MCF 10A (cell line): ENCODE data around the gene ZFYVE28. TPM values are rescaled to one million over a fixed set of nuclear protein-coding genes. Genes with fewer than 3 reads are reported as not detected.

Experiments used
- BruUV-seq: library from RNA; stranded (reverse); fragments of 400-500 nt; replicated peaks from 2 replicates; lab custom pipeline; 2021; lab: Mats Ljungman, UMichigan
- CTCF ChIA-PET: fragments of 300-600 bp; sonication (Branson Sonifier 250); formaldehyde crosslinking; extraction: SDS; loops from one replicate; lab custom pipeline; 2021; ENCODE audit warnings: antibody characterized with exemption, inconsistent platforms; lab: Yijun Ruan, JAX
- POLR2A ChIA-PET: fragments of 300-600, 350-650 bp; sonication (Branson Sonifier 250); formaldehyde crosslinking; extraction: SDS; loops from one replicate; lab custom pipeline; 2020; ENCODE audit warnings: antibody characterized with exemption, inconsistent platforms; lab: Yijun Ruan, JAX
- DNase-seq: peaks from one replicate; pipeline ENCODE4 v3.0.0-alpha.2; 2018; ENCODE audit not compliant: unreplicated experiment
- H3K27ac Mint-ChIP-seq: one replicate; pipeline ENCODE4 v1.8.0; 2022; ENCODE audit warnings: mild to moderate bottlenecking, low read depth, mixed read lengths; ENCODE audit not compliant: unreplicated experiment
- H3K27me3 Mint-ChIP-seq: one replicate; pipeline ENCODE4 v1.8.0; 2022; ENCODE audit warnings: mixed read lengths; ENCODE audit not compliant: insufficient read depth, unreplicated experiment
- H3K36me3 Mint-ChIP-seq: one replicate; pipeline ENCODE4 v1.8.0; 2022; ENCODE audit warnings: mild to moderate bottlenecking, moderate library complexity, mixed read lengths; ENCODE audit not compliant: insufficient read depth, unreplicated experiment
- H3K4me1 Mint-ChIP-seq: one replicate; pipeline ENCODE4 v1.8.0; 2022; ENCODE audit warnings: mixed read lengths; ENCODE audit not compliant: insufficient read depth, unreplicated experiment
- H3K4me3 Mint-ChIP-seq: one replicate; pipeline ENCODE4 v1.8.0; 2022; ENCODE audit warnings: mild to moderate bottlenecking, moderate library complexity, mixed read lengths; ENCODE audit not compliant: unreplicated experiment
- H3K9me3 Mint-ChIP-seq: one replicate; pipeline ENCODE4 v1.8.0; 2022; ENCODE audit warnings: mixed read lengths; ENCODE audit not compliant: unreplicated experiment
- CTCF ChIP-seq: fragments of 200-600 bp; IDR thresholded peaks from one replicate; pipeline ENCODE4 v1.8.0; 2022; ENCODE audit warnings: antibody characterized with exemption, mild to moderate bottlenecking; ENCODE audit not compliant: unreplicated experiment
- intact Hi-C: fragments of 100-400 bp; cut with micrococcal nuclease; formaldehyde crosslinking; loops from 2 replicates; pipeline ENCODE4 v1.14.1; 2022
- total RNA-seq: library from RNA; stranded (reverse); gene quantifications from 2 replicates; pipeline ENCODE4 v1.2.3, GENCODE V29; 2022

The ZFYVE28 gene
- total RNA-seq, 1 experiment from 2014 or later: 1.6 TPM

- Mint-ChIP-seq H3K27me3 (no peaks in the 10 kb centered on the region), H3K27ac (peak overlapping the region; percentile 77), H3K36me3 (no peaks in the 10 kb centered on the region), H3K9me3 (no peaks in the 10 kb centered on the region), H3K4me1 (peaks cover 8% of the 10 kb centered on the region), H3K4me3 (peak overlapping the region; percentile 73)
- CTCF ChIA-PET: interaction anchor here (0.6 to 0.7 kb wide), 2 partner anchors 35 to 351 kb away, joined by 3 read pairs; no protein-coding TSS in a partner anchor
- DNase-seq: peak; percentile 99
- POLR2A ChIA-PET: interaction anchor here (0.5 to 4.5 kb wide), 27 partner anchors 12 to 673 kb away, joined by 3 to 54 read pairs (median 3); partner anchors contain the start of genes CFAP99, HAUS3, POLN and RNF4
- intact Hi-C loops: loop anchor here (5.0 to 10.0 kb wide), 2 partner anchors 72 to 150 kb away; no protein-coding TSS in a partner anchor
- no peak for TF ChIP-seq CTCF
- no TSS peak for BruUV-seq
Observed at GRCh38 chr4:2262145-2262943, 156.1 kb downstream of the ZFYVE28 start.

GRCh38 chr4:2261853-2262144 is 156.6 kb downstream of the ZFYVE28 start, which contains the start of gene MXD4:
Gene MXD4 (minus strand): TSS chr4:2262109. CDS start chr4:2261980, 129 bp downstream.
- Mint-ChIP-seq H3K4me1 (peaks cover 13% of the 10 kb centered on the region), H3K27ac (peak within 1 kb of the TSS; percentile 77), H3K9me3 (no peaks in the 10 kb centered on the region), H3K36me3 (no peaks in the 10 kb centered on the region), H3K27me3 (no peaks in the 10 kb centered on the region), H3K4me3 (peak within 1 kb of the TSS; percentile 73)
- DNase-seq: no peak
- intact Hi-C loops: loop anchor here (5.0 to 10.0 kb wide), 2 partner anchors 73 to 151 kb away; no protein-coding TSS in a partner anchor
- CTCF ChIA-PET: no interaction called here
- POLR2A ChIA-PET: interaction anchor here (0.5 to 4.5 kb wide), 23 partner anchors 11 to 674 kb away, joined by 3 to 54 read pairs (median 4); partner anchors contain the start of genes CFAP99, HAUS3, POLN and RNF4
- no TSS peak for BruUV-seq
- no peak for TF ChIP-seq CTCF

GRCh38 chr4:2261110-2261852 is 157.2 kb downstream of the ZFYVE28 start:
- BruUV-seq: TSS peak; percentile 69
- Mint-ChIP-seq H3K9me3 (no peaks in the 10 kb centered on the region), H3K36me3 (no peaks in the 10 kb centered on the region), H3K27me3 (no peaks in the 10 kb centered on the region), H3K4me3 (peak overlapping the region; percentile 73), H3K27ac (peak overlapping the region; percentile 77), H3K4me1 (peaks cover 16% of the 10 kb centered on the region)
- no peak for TF ChIP-seq CTCF
- intact Hi-C loops: loop anchor here (5.0 to 10.0 kb wide), 2 partner anchors 74 to 151 kb away; no protein-coding TSS in a partner anchor
- DNase-seq: peak; percentile 38
- ChIA-PET POLR2A (interaction anchor here (0.7 to 4.5 kb wide), 5 partner anchors 21 to 549 kb away, joined by 3 to 54 read pairs (median 6); partner anchors contain the start of genes HAUS3, POLN, RNF4 and SLBP), CTCF (no interaction called here)
